HepG2 (cell line): ENCODE measurements around the gene MTOR. TPM values are rescaled to one million over a fixed set of nuclear protein-coding genes. Genes with fewer than 3 reads are reported as not detected.

Source experiments
- FIP1L1 ChIP-seq: fragments of 200-400 bp; formaldehyde crosslinking; IDR thresholded peaks from 2 replicates; pipeline ENCODE4 v1.6.1; 2018; ENCODE audit warnings: low read depth, mild to moderate bottlenecking, low read length, moderate library complexity, borderline replicate concordance; ENCODE audit not compliant: insufficient read depth
- HMGXB3 ChIP-seq: sonication (generic); formaldehyde crosslinking; IDR thresholded peaks from 2 replicates; pipeline ENCODE4 v1.4.0; 2020; ENCODE audit warnings: missing genetic modification reagents, borderline replicate concordance
- HMGXB4 ChIP-seq, 2 experiments: sonication (generic) in 1 of 2; formaldehyde crosslinking in 1 of 2; IDR thresholded peaks; 2 replicates each; pipeline versions ENCODE4 v1.4.0 to v1.6.1; 2018 to 2020; ENCODE audit warnings: missing genetic modification reagents in 2 of 2, borderline replicate concordance in 1 of 2, low read depth in 1 of 2, mild to moderate bottlenecking in 1 of 2, missing biosample characterization in 1 of 2
- MTA3 ChIP-seq: sonication (generic); formaldehyde crosslinking; IDR thresholded peaks from 2 replicates; pipeline ENCODE4 v1.4.0; 2020; ENCODE audit warnings: missing genetic modification reagents
- NPAS2 ChIP-seq: sonication (generic); formaldehyde crosslinking; IDR thresholded peaks from 2 replicates; pipeline ENCODE4 v1.8.0; 2022; ENCODE audit warnings: mild to moderate bottlenecking, missing genetic modification reagents, borderline replicate concordance
- SIN3B ChIP-seq: fragments of 150-350 bp; IDR thresholded peaks from 2 replicates; pipeline ENCODE4 v1.6.1; 2014; ENCODE audit warnings: low read length
- SP5 ChIP-seq: IDR thresholded peaks from 2 replicates; pipeline ENCODE4 v1.6.1; 2016; ENCODE audit warnings: low read depth, borderline replicate concordance
- ZBTB10 ChIP-seq: sonication (generic); formaldehyde crosslinking; IDR thresholded peaks from 2 replicates; pipeline ENCODE4 v1.4.0; 2020; ENCODE audit warnings: missing genetic modification reagents, borderline replicate concordance
- ZFP37 ChIP-seq: sonication (generic); formaldehyde crosslinking; IDR thresholded peaks from 2 replicates; pipeline ENCODE4 v1.4.0; 2020; ENCODE audit warnings: missing genetic modification reagents, borderline replicate concordance
- ZNF253 ChIP-seq: sonication (generic); formaldehyde crosslinking; IDR thresholded peaks from 2 replicates; pipeline ENCODE4 v1.8.0; 2022; ENCODE audit warnings: mild to moderate bottlenecking, missing genetic modification reagents, borderline replicate concordance
- ZNF296 ChIP-seq: sonication (generic); formaldehyde crosslinking; conservative IDR thresholded peaks from 2 replicates; pipeline ENCODE4 v1.5.0; 2020; ENCODE audit warnings: mild to moderate bottlenecking, missing genetic modification reagents
- ZNF441 ChIP-seq: sonication (generic); formaldehyde crosslinking; IDR thresholded peaks from 2 replicates; pipeline ENCODE4 v1.7.0; 2021; ENCODE audit warnings: missing genetic modification reagents, borderline replicate concordance
- ZNF563 ChIP-seq: sonication (generic); formaldehyde crosslinking; IDR thresholded peaks from 2 replicates; pipeline ENCODE4 v1.8.0; 2022; ENCODE audit warnings: mild to moderate bottlenecking, moderate library complexity, missing genetic modification reagents
- ZSCAN9 ChIP-seq: IDR thresholded peaks from 2 replicates; pipeline ENCODE4 v1.6.1; 2016; ENCODE audit warnings: borderline replicate concordance
- polyA plus RNA-seq, 8 experiments: library from polyadenylated mRNA; depleted of rRNA in 3 of 8; stranded (reverse) in 7 of 8; unstranded in 1 of 8; fragments of >200 nt; fragmentation: Illumina TruSeq in 4 of 8; extraction: Trizol in 4 of 8; gene quantifications; 2 replicates each; pipeline versions ENCODE4 v1.2.1 to v1.2.3, GENCODE V29; 2011 to 2016; ENCODE audit warnings: low read depth in 4 of 8, missing spikeins in 1 of 8, mixed read lengths in 1 of 8; ENCODE audit not compliant: insufficient read depth in 1 of 8
- total RNA-seq, 5 experiments: library from RNA; depleted of rRNA; stranded (reverse); fragments of >200 nt; fragmentation: Illumina TruSeq; extraction: Trizol; gene quantifications; 2 replicates each; pipeline ENCODE4 v1.2.3, GENCODE V29; 2016; ENCODE audit warnings: low read depth in 1 of 5
- TF ChIP-seq, protein P1 (sequence below): sonication (generic); formaldehyde crosslinking; IDR thresholded peaks from 2 replicates; pipeline ENCODE4 v1.9.0; 2021; ENCODE audit warnings: missing genetic modification reagents, mild to moderate bottlenecking, borderline replicate concordance
- TF ChIP-seq, protein P2 (sequence below): sonication (generic); formaldehyde crosslinking; IDR thresholded peaks from 2 replicates; pipeline ENCODE4 v1.8.1; 2023; ENCODE audit warnings: mild to moderate bottlenecking, moderate library complexity, missing genetic modification reagents

MTOR gene
- total and polyA plus RNA-seq, 2 of the 13 experiments (the other 11 are each of a cell fraction or from before 2014, with no cell fraction given) = 24.6 to 34.6 TPM

- TF ChIP-seq HMGXB4 (CRISPR knock-in tag; IDR thresholded peaks at IDR 0.05; ENCODE audit: borderline replicate concordance in 1 of 2, low read depth in 1 of 2) = peak; percentile 61 to 83; a peak in 3 of 4 replicates
- no peak for TF ChIP-seq ZFP37 (CRISPR knock-in tag)
- TF ChIP-seq ZNF296 (CRISPR knock-in tag) = no peak
- TF ChIP-seq, protein P1, sequence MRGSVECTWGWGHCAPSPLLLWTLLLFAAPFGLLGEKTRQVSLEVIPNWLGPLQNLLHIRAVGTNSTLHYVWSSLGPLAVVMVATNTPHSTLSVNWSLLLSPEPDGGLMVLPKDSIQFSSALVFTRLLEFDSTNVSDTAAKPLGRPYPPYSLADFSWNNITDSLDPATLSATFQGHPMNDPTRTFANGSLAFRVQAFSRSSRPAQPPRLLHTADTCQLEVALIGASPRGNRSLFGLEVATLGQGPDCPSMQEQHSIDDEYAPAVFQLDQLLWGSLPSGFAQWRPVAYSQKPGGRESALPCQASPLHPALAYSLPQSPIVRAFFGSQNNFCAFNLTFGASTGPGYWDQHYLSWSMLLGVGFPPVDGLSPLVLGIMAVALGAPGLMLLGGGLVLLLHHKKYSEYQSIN (CRISPR knock-in tag) = no peak
- no peak for TF ChIP-seq SP5 (CRISPR knock-in tag)
- TF ChIP-seq, protein P2, sequence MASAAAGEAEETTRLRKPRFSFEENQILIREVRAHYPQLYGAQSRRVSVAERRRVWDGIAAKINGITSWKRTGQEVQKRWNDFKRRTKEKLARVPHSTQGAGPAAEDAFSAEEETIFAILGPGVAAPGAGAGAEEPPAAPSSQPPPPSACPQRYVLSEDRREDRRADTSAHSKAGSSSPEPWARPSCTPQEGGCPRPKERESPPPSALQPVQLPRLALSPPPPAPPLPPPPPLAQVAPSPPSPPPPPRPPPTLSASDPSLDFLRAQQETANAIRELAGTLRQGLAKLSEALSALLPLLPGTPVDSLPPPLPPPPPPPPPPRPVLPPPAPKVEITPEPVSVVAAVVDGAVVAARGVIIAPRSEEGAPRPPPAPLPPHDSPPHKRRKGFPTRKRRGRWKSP (CRISPR knock-in tag) = no peak
- no peak for TF ChIP-seq ZSCAN9 (CRISPR knock-in tag)
- TF ChIP-seq FIP1L1 = no peak
- no peak for TF ChIP-seq ZNF563 (CRISPR knock-in tag)
- TF ChIP-seq NPAS2 (CRISPR knock-in tag) = no peak
- TF ChIP-seq MTA3 (CRISPR knock-in tag) = no peak
- TF ChIP-seq SIN3B = peak; percentile 90
- no peak for TF ChIP-seq HMGXB3 (CRISPR knock-in tag)
- no peak for TF ChIP-seq ZBTB10
- TF ChIP-seq ZNF253 (CRISPR knock-in tag) = no peak
- no peak; the same call in 1 of the 2 replicates for TF ChIP-seq ZNF441 (CRISPR knock-in tag)
Measured at GRCh38 chr1:11099310-11100148, 162.8 kb downstream of the MTOR start, which contains the start of gene EXOSC10 (continued).
